Left lung (tissue), 10 donors: Measurements from ENCODE around the gene SMIM7. TPM values are rescaled to one million over a fixed set of nuclear protein-coding genes. Genes with fewer than 3 reads are reported as not detected.

Source experiments
- ATAC-seq: fragments of 200-7000 bp; cut with Tn5 transposase; one replicate; pipeline ENCODE4 v1.9.1; 2020; ENCODE audit warnings: moderate library complexity
- DNase-seq, 4 donors: peaks; one replicate each; pipeline ENCODE4 v3.0.0-alpha.2; 2013 to 2020
- H3K27ac ChIP-seq, 2 donors: fragments of 200-600 bp; sonication (generic) in 1 of 2; one replicate each; pipeline versions ENCODE4 v1.5.0 to v1.8.0; 2020 to 2021
- H3K27me3 ChIP-seq, 2 donors: fragments of 200-600 bp; sonication (generic) in 1 of 2; one replicate each; pipeline versions ENCODE4 v1.5.0 to v1.8.0; 2020 to 2021
- H3K36me3 ChIP-seq, 2 donors: fragments of 200-600 bp; sonication (generic) in 1 of 2; one replicate each; pipeline versions ENCODE4 v1.5.0 to v1.8.0; 2020 to 2021
- H3K4me1 ChIP-seq, 2 donors: fragments of 200-600 bp; one replicate each; pipeline ENCODE4 v1.8.0; 2021
- H3K4me3 ChIP-seq, 2 donors: fragments of 200-600 bp; sonication (generic) in 1 of 2; one replicate each; pipeline versions ENCODE4 v1.5.0 to v1.8.0; 2020 to 2021; ENCODE audit warnings: mild to moderate bottlenecking in 1 of 2
- H3K9me3 ChIP-seq, 2 donors: fragments of 200-600 bp; sonication (generic) in 1 of 2; one replicate each; pipeline versions ENCODE4 v1.5.0 to v1.8.0; 2020 to 2021
- intact Hi-C, 2 donors: fragments of 100-400 bp; cut with DNase I; formaldehyde crosslinking; loops; one replicate each; pipeline versions ENCODE4 v1.11.2 to v1.14.2; 2022
- polyA plus RNA-seq, 6 donors: library from polyadenylated mRNA; unstranded; fragments of 120-200 nt; gene quantifications; one replicate each; pipeline ENCODE4 v1.2.1, GENCODE V29; 2013; ENCODE audit not compliant: insufficient read length in 6 of 6
- total RNA-seq, 2 donors: library from RNA; stranded (reverse); fragmentation: NEBNext Ultra II Directional; extraction: Animal tissue kit (Norgen Biotek cat#: 25700); gene quantifications; one replicate each; pipeline ENCODE4 v1.2.1, GENCODE V29; 2021
- TF ChIP-seq, protein P1 (sequence below), 2 donors: fragments of 200-600 bp; sonication (generic) in 1 of 2; IDR thresholded peaks; one replicate each; pipeline versions ENCODE4 v1.5.0 to v1.8.0; 2021; ENCODE audit warnings: antibody characterized with exemption in 2 of 2
- donor health status: DM: no; HTN: yes; CAD: no.
- donor health status: DM: no; HTN: no; CAD: no.

Gene SMIM7
- total and polyA plus RNA-seq, 8 donors = 70.7 to 112 (median 99.6) TPM

DNA sequence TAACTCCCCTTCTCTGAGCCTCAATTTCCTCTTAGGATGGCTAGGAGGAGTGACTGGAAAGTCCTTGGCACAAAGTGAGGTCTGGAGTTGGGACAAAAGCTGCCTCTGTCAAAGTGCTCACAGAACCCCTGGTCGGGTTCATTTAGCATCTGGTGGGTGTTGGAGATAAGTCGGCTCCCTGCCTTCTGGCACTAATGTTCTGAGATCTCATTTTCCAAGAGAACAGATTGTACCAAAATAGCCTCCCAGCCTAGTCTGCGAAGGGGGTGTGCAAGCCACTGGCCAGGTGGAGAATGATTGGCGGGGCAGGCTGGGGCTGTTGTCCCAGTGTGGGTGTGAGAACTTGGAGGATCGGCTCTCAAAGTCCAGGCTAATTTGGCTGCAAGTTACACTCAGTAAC lies 39.0 kb upstream of the SMIM7 start:
- no peak overlapping the region for H3K27ac ChIP-seq
- ATAC-seq (no peak), DNase-seq (no peak)
- no peaks in the 10 kb centered on the region for H3K27me3 ChIP-seq
- TF ChIP-seq, protein P1, sequence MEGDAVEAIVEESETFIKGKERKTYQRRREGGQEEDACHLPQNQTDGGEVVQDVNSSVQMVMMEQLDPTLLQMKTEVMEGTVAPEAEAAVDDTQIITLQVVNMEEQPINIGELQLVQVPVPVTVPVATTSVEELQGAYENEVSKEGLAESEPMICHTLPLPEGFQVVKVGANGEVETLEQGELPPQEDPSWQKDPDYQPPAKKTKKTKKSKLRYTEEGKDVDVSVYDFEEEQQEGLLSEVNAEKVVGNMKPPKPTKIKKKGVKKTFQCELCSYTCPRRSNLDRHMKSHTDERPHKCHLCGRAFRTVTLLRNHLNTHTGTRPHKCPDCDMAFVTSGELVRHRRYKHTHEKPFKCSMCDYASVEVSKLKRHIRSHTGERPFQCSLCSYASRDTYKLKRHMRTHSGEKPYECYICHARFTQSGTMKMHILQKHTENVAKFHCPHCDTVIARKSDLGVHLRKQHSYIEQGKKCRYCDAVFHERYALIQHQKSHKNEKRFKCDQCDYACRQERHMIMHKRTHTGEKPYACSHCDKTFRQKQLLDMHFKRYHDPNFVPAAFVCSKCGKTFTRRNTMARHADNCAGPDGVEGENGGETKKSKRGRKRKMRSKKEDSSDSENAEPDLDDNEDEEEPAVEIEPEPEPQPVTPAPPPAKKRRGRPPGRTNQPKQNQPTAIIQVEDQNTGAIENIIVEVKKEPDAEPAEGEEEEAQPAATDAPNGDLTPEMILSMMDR (IDR thresholded peaks at IDR 0.05) = no peak
- intact Hi-C loops = no loop called here
- H3K4me3 ChIP-seq = no peak overlapping the region
- H3K9me3 ChIP-seq = no peaks in the 10 kb centered on the region
- H3K36me3 ChIP-seq = no peaks in the 10 kb centered on the region
- H3K4me1 ChIP-seq = no peaks in the 10 kb centered on the region

GRCh38 chr19:16688084-16688483 lies 28.1 kb upstream of the SMIM7 start:
- H3K9me3 ChIP-seq = peaks cover 0 to 8% of the 10 kb centered on the region in 2 donors
- no peak overlapping the region for H3K4me3 ChIP-seq
- ATAC-seq (no peak), DNase-seq (peak in 1 of 4 donors; percentile 43)
- no peaks in the 10 kb centered on the region for H3K4me1 ChIP-seq
- H3K36me3 ChIP-seq = no peaks in the 10 kb centered on the region
- intact Hi-C loops = no loop called here
- H3K27me3 ChIP-seq = no peaks in the 10 kb centered on the region
- no peak overlapping the region for H3K27ac ChIP-seq
- TF ChIP-seq, protein P1 (IDR thresholded peaks at IDR 0.05) = no peak

GRCh38 chr19:16684216-16684615 lies 24.3 kb upstream of the SMIM7 start:
- ATAC-seq (no peak), DNase-seq (peak in 1 of 4 donors; percentile 0)
- TF ChIP-seq, protein P1 (IDR thresholded peaks at IDR 0.05) = no peak
- Histone ChIP-seq H3K4me1 (no peaks in the 10 kb centered on the region), H3K27ac (no peak overlapping the region), H3K9me3 (peaks cover 0 to 15% of the 10 kb centered on the region in 2 donors), H3K27me3 (no peaks in the 10 kb centered on the region), H3K4me3 (no peak overlapping the region), H3K36me3 (peaks cover 0 to 28% of the 10 kb centered on the region in 2 donors)
- intact Hi-C loops = no loop called here

GRCh38 chr19:16682539-16682938 lies 22.6 kb upstream of the SMIM7 start:
- H3K36me3 ChIP-seq = peaks cover 0 to 28% of the 10 kb centered on the region in 2 donors
- intact Hi-C loops = no loop called here
- H3K27me3 ChIP-seq = no peaks in the 10 kb centered on the region
- TF ChIP-seq, protein P1 (IDR thresholded peaks at IDR 0.05) = no peak
- H3K4me3 ChIP-seq = no peak overlapping the region
- H3K9me3 ChIP-seq = peaks cover 0 to 15% of the 10 kb centered on the region in 2 donors
- peaks cover 0 to under 1% of the 10 kb centered on the region in 2 donors for H3K4me1 ChIP-seq
- DNase-seq = peak in 1 of 4 donors; percentile 8
- no peak for ATAC-seq
- no peak overlapping the region for H3K27ac ChIP-seq

DNA sequence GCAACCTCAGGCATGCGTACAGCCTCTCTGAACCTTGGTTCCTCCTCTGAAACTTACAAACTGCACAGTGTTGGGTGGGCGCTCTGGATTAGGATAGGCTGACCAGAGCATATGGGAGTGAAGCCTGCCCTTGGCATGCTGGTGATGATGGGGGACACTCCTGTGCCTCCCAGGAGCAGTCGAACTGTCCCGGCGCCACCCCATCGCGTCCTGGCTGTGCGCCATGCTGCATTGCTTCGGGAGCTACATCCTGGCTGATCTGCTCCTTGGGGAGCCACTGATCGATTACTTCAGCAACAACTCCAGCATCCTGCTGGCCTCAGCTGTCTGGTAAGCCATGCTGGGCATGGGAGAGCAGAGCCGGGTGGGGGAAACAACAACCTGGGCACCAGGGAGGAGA lies 19.9 kb upstream of the SMIM7 start:
- DNase-seq (peak in 1 of 4 donors; percentile 62), ATAC-seq (no peak)
- Histone ChIP-seq H3K27me3 (no peaks in the 10 kb centered on the region), H3K27ac (no peak overlapping the region), H3K9me3 (peaks cover 0 to 15% of the 10 kb centered on the region in 2 donors), H3K36me3 (peaks cover 0 to 28% of the 10 kb centered on the region in 2 donors), H3K4me3 (no peak overlapping the region), H3K4me1 (peaks cover 0 to 16% of the 10 kb centered on the region in 2 donors)
- TF ChIP-seq, protein P1 (IDR thresholded peaks at IDR 0.05) = no peak
- intact Hi-C loops = no loop called here
